22Rv1 (cell line): ENCODE results near the gene DCX.

ENCODE experiments used
- ZFX ChIP-seq: fragments of 450-650 bp; IDR thresholded peaks from 2 replicates; pipeline ENCODE4 v1.6.1; 2017; ENCODE audit warnings: antibody characterized with exemption, borderline replicate concordance
- TF ChIP-seq, protein P1 (sequence below): fragments of 450-650 bp; IDR thresholded peaks from 2 replicates; pipeline ENCODE4 v1.5.1; 2017; ENCODE audit warnings: mild to moderate bottlenecking

DNA sequence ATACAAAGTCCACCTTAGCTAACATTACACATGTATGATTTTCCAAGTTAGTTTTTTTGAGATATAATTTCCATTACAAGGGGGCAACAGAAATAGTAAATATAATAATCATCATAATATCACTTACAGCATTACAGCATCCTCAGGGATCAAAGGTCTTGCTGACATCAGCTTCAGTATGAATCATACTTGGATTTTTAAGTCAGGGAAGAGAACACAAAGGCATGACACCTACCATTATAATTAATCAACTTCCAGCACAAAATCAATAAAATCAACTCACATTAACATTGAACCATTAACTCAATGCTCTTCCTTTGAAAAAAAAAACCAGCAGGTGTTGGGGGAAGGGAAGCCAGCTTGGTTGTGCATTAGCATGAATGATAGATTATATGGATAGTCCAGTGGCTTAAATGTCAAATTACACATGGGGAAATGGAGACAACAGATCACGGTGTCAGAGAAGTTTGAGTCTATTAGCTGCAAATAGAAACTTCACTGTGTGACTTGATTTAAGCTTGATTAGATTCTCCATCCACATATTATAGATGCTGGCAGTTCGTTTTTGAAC is 74.8 kb downstream of the DCX start:
- TF ChIP-seq, protein P1, sequence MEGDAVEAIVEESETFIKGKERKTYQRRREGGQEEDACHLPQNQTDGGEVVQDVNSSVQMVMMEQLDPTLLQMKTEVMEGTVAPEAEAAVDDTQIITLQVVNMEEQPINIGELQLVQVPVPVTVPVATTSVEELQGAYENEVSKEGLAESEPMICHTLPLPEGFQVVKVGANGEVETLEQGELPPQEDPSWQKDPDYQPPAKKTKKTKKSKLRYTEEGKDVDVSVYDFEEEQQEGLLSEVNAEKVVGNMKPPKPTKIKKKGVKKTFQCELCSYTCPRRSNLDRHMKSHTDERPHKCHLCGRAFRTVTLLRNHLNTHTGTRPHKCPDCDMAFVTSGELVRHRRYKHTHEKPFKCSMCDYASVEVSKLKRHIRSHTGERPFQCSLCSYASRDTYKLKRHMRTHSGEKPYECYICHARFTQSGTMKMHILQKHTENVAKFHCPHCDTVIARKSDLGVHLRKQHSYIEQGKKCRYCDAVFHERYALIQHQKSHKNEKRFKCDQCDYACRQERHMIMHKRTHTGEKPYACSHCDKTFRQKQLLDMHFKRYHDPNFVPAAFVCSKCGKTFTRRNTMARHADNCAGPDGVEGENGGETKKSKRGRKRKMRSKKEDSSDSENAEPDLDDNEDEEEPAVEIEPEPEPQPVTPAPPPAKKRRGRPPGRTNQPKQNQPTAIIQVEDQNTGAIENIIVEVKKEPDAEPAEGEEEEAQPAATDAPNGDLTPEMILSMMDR, result no peak
- TF ChIP-seq ZFX, result no peak
